Astrocyte (in vitro differentiated cells and primary cell): ENCODE measurements around the gene C9orf152.
"Not testable (repeated sequence)": the region's sequence is repeated elsewhere in the genome, so short reads cannot be mapped to it uniquely, and the experiment has no call there.

ENCODE experiments used
- CTCF ChIP-seq: IDR thresholded peaks from 2 replicates; pipeline ENCODE4 v1.5.1; 2011; ENCODE audit warnings: low read depth, mild to moderate bottlenecking, inconsistent platforms, low read length, moderate library complexity; ENCODE audit not compliant: insufficient read depth
- EZH2 ChIP-seq: IDR thresholded peaks from 2 replicates; pipeline ENCODE4 v1.6.1; 2012; ENCODE audit warnings: mild to moderate bottlenecking, low read length, inconsistent platforms; ENCODE audit not compliant: insufficient read depth

GRCh38 chr9:110205612-110206011 lies 2.3 kb downstream of the C9orf152 start:
- not testable (repeated sequence) for TF ChIP-seq EZH2, CTCF
